Kidney epithelial cell (primary cell): ENCODE results near the gene RBMS1. TPM values are rescaled to one million over a fixed set of nuclear protein-coding genes. Genes with fewer than 3 reads are reported as not detected.
A peak's percentile ranks its signal among the peaks of the same experiment; 100 is the strongest.

Experiments used
- DNase-seq: peaks from one replicate; pipeline ENCODE4 v3.0.0-alpha.2; 2010; ENCODE audit warnings: low read depth
- H3K27me3 ChIP-seq: 2 replicates; pipeline ENCODE4 v1.6.0; 2011; ENCODE audit warnings: low read length; ENCODE audit not compliant: control insufficient read depth, insufficient read depth
- H3K36me3 ChIP-seq: 2 replicates; pipeline ENCODE4 v1.5.1; 2011; ENCODE audit warnings: low read length; ENCODE audit not compliant: control insufficient read depth, insufficient read depth
- H3K4me3 ChIP-seq: 2 replicates; pipeline ENCODE4 v1.5.1; 2011; ENCODE audit warnings: low read depth, mild to moderate bottlenecking, control low read depth, low read length
- CTCF ChIP-seq: IDR thresholded peaks from 2 replicates; pipeline ENCODE4 v1.5.1; 2011; ENCODE audit warnings: mild to moderate bottlenecking, moderate library complexity, low read length, control low read depth, inconsistent platforms; ENCODE audit not compliant: insufficient read depth, poor library complexity, severe bottlenecking
- total RNA-seq: library from RNA; depleted of rRNA; stranded (reverse); fragments of >200 nt; gene quantifications from 2 replicates; pipeline ENCODE4 v1.2.3, GENCODE V29; 2015

Gene RBMS1
- total RNA-seq, 1 donor from 2014 or later: 52.5 TPM

- H3K4me3 ChIP-seq: no peak overlapping the region
- no peak for TF ChIP-seq CTCF
- no peak for DNase-seq
- no peaks in the 10 kb centered on the region for H3K36me3 ChIP-seq
- no peaks in the 10 kb centered on the region for H3K27me3 ChIP-seq
Observed at GRCh38 chr2:160229591-160229990, 264.0 kb downstream of the RBMS1 start.

- DNase-seq: peak; percentile 94
- Histone ChIP-seq H3K4me3 (no peak overlapping the region), H3K36me3 (no peaks in the 10 kb centered on the region), H3K27me3 (no peaks in the 10 kb centered on the region)
- TF ChIP-seq CTCF: no peak
Observed at GRCh38 chr2:160228141-160228917, 265.3 kb downstream of the RBMS1 start.

- no peak for DNase-seq
- no peak overlapping the region for H3K4me3 ChIP-seq
- no peak for TF ChIP-seq CTCF
- H3K27me3 ChIP-seq: no peaks in the 10 kb centered on the region
- H3K36me3 ChIP-seq: no peaks in the 10 kb centered on the region
Observed at GRCh38 chr2:160227293-160227915, 266.2 kb downstream of the RBMS1 start.

GRCh38 chr2:160226367-160226766, 267.2 kb downstream of the RBMS1 start:
- H3K27me3 ChIP-seq: no peaks in the 10 kb centered on the region
- no peaks in the 10 kb centered on the region for H3K36me3 ChIP-seq
- no peak for DNase-seq
- no peak overlapping the region for H3K4me3 ChIP-seq
- TF ChIP-seq CTCF: no peak

GRCh38 chr2:160225722-160226121, 267.9 kb downstream of the RBMS1 start:
- DNase-seq: no peak
- Histone ChIP-seq H3K27me3 (no peaks in the 10 kb centered on the region), H3K4me3 (no peak overlapping the region), H3K36me3 (no peaks in the 10 kb centered on the region)
- no peak for TF ChIP-seq CTCF
